Endothelial cell of umbilical vein (primary cell): ENCODE results near the gene MEX3D. TPM values are rescaled to one million over a fixed set of nuclear protein-coding genes. Genes with fewer than 3 reads are reported as not detected.

Experiments used
- BruUV-seq: library from RNA; stranded (reverse); fragments of 400-500 nt; replicated peaks from 2 replicates; lab custom pipeline; 2021; lab: Mats Ljungman, UMichigan
- CTCF ChIA-PET: fragments of 300-600, 350-600 bp; sonication (Branson Sonifier 250); formaldehyde crosslinking; loops from one replicate; lab custom pipeline; 2021; ENCODE audit warnings: antibody characterized with exemption, inconsistent platforms; lab: Charles Lee
- POLR2A ChIA-PET: fragments of 300-600, 350-600 bp; sonication (Branson Sonifier 250); formaldehyde crosslinking; loops from one replicate; lab custom pipeline; 2021; ENCODE audit warnings: antibody characterized with exemption, inconsistent platforms; lab: Charles Lee
- DNase-seq: peaks from one replicate; pipeline ENCODE4 v3.0.0-alpha.2; 2011; ENCODE audit warnings: low read depth, low spot score
- FAIRE-seq: peaks from 2 replicates; lab custom pipeline; 2011; peaks lifted over from hg19 to GRCh38; lab: Jason Lieb, UNC
- H2AFZ ChIP-seq: 2 replicates; pipeline ENCODE4 v1.6.0; 2012; ENCODE audit warnings: low read depth, low read length, control low read depth, inconsistent platforms
- H3K27ac ChIP-seq: 2 replicates; pipeline ENCODE4 v1.5.1; 2011; ENCODE audit warnings: low read depth, mild to moderate bottlenecking, control low read depth, low read length, moderate library complexity; ENCODE audit not compliant: insufficient read depth
- H3K27me3 ChIP-seq, 2 experiments: 2 replicates each; pipeline versions ENCODE4 v1.6.0 to v1.6.1; 2011; ENCODE audit warnings: low read length in 2 of 2, mixed read lengths in 1 of 2; ENCODE audit not compliant: control insufficient read depth in 2 of 2, insufficient read depth in 2 of 2
- H3K36me3 ChIP-seq, 2 experiments: 2 replicates in 1 of 2; 3 replicates in 1 of 2; pipeline ENCODE4 v1.5.1; 2011; ENCODE audit warnings: low read length in 2 of 2, mild to moderate bottlenecking in 1 of 2, moderate library complexity in 1 of 2; ENCODE audit not compliant: control insufficient read depth in 2 of 2, insufficient read depth in 2 of 2; ENCODE audit errors: extremely low read depth in 1 of 2
- H3K4me1 ChIP-seq: 3 replicates; pipeline ENCODE4 v1.5.1; 2011; ENCODE audit warnings: mild to moderate bottlenecking, low read length; ENCODE audit not compliant: control insufficient read depth, insufficient read depth; ENCODE audit errors: extremely low read depth
- H3K4me2 ChIP-seq: 2 replicates; pipeline ENCODE4 v1.6.1; 2011; ENCODE audit warnings: low read length, control low read depth, mixed read lengths; ENCODE audit not compliant: insufficient read depth
- H3K4me3 ChIP-seq, 3 experiments: fragments of 200-600 bp in 1 of 3; sonication (generic), shearing (Covaris generic) in 1 of 3; replicated peaks in 1 of 3; 2 replicates each; pipeline ENCODE4 v1.5.1; 2011 to 2016; ENCODE audit warnings: control low read depth in 3 of 3, low read length in 3 of 3, mild to moderate bottlenecking in 2 of 3, inconsistent platforms in 1 of 3, low read depth in 1 of 3, moderate library complexity in 1 of 3; ENCODE audit not compliant: insufficient read depth in 1 of 3
- H3K79me2 ChIP-seq: 2 replicates; pipeline ENCODE4 v1.6.0; 2012; ENCODE audit warnings: low read length, inconsistent platforms; ENCODE audit not compliant: control insufficient read depth, insufficient read depth
- H3K9ac ChIP-seq: replicated peaks from 2 replicates; pipeline ENCODE3; 2011; ENCODE audit warnings: low read length, control low read depth; ENCODE audit not compliant: insufficient read depth; ENCODE audit errors: extremely low read depth
- H3K9me1 ChIP-seq: replicated peaks from 3 replicates; pipeline ENCODE4 v1.6.0; 2011; ENCODE audit warnings: mild to moderate bottlenecking, low read length; ENCODE audit not compliant: control insufficient read depth, insufficient read depth; ENCODE audit errors: extremely low read depth
- H3K9me3 ChIP-seq: replicated peaks from 2 replicates; pipeline ENCODE4 v1.5.1; 2012; ENCODE audit warnings: low read length, inconsistent platforms; ENCODE audit not compliant: control insufficient read depth, insufficient read depth
- H4K20me1 ChIP-seq: replicated peaks from 2 replicates; pipeline ENCODE3; 2011; ENCODE audit warnings: mild to moderate bottlenecking, low read length; ENCODE audit not compliant: control insufficient read depth, insufficient read depth; ENCODE audit errors: extremely low read depth
- CTCF ChIP-seq, 2 donors: IDR thresholded peaks; 1 replicate in 1 of 2; 2 replicates in 1 of 2; pipeline ENCODE4 v1.5.1; 2011; ENCODE audit warnings: low read length in 2 of 2, mild to moderate bottlenecking in 2 of 2, moderate library complexity in 2 of 2, control low read depth in 1 of 2, inconsistent platforms in 1 of 2, low read depth in 1 of 2; ENCODE audit not compliant: insufficient read depth in 1 of 2; ENCODE audit errors: extremely low read depth in 1 of 2
- EZH2 ChIP-seq: IDR thresholded peaks from 2 replicates; pipeline ENCODE4 v1.6.1; 2012; ENCODE audit warnings: borderline replicate concordance, low read depth, mild to moderate bottlenecking, moderate library complexity, low read length, inconsistent platforms; ENCODE audit not compliant: severe bottlenecking
- FOS ChIP-seq: IDR thresholded peaks from 2 replicates; pipeline ENCODE4 v1.6.1; 2011; ENCODE audit warnings: mild to moderate bottlenecking, low read length, moderate library complexity, borderline replicate concordance; ENCODE audit not compliant: insufficient read depth
- GATA2 ChIP-seq: IDR thresholded peaks from 2 replicates; pipeline ENCODE4 v1.7.0; 2011; ENCODE audit warnings: low read depth, mild to moderate bottlenecking, moderate library complexity, mixed read lengths, low read length; ENCODE audit not compliant: insufficient read length, insufficient read depth
- JUN ChIP-seq: IDR thresholded peaks from 2 replicates; pipeline ENCODE4 v1.6.1; 2011; ENCODE audit warnings: borderline replicate concordance, low read depth; ENCODE audit not compliant: insufficient read length, insufficient read depth
- MAX ChIP-seq: IDR thresholded peaks from 2 replicates; pipeline ENCODE4 v1.6.1; 2011; ENCODE audit not compliant: insufficient read depth, insufficient read length
- MYC ChIP-seq: IDR thresholded peaks from one replicate; pipeline ENCODE4 v1.6.1; 2011; ENCODE audit warnings: mild to moderate bottlenecking, low read depth, low read length
- POLR2A ChIP-seq: IDR thresholded peaks from 2 replicates; pipeline ENCODE4 v1.6.1; 2012; ENCODE audit warnings: low read depth, mild to moderate bottlenecking, control low read depth, low read length
- POLR2AphosphoS5 ChIP-seq: IDR thresholded peaks from 2 replicates; pipeline ENCODE4 v1.6.1; 2012; ENCODE audit warnings: low read depth, mild to moderate bottlenecking, control low read depth, low read length, moderate library complexity; ENCODE audit not compliant: insufficient read depth
- dilution Hi-C: fragments of 300-500 bp; cut with MboI; formaldehyde crosslinking; loops from one replicate; pipeline ENCODE4 v1.15.0; 2019; ENCODE audit warnings: low sequenced_read_pairs; ENCODE audit not compliant: extremely low pct_ligation_motif_present
- intact Hi-C: fragments of 100-400 bp; cut with micrococcal nuclease; formaldehyde crosslinking; loops from one replicate; pipeline ENCODE4 v1.10.0; 2022
- polyA plus RNA-seq, 4 experiments: library from polyadenylated mRNA; depleted of rRNA in 3 of 4; stranded (reverse) in 3 of 4; unstranded in 1 of 4; fragments of >200 nt; gene quantifications; 2 replicates each; pipeline versions ENCODE4 v1.2.1 to v1.2.3, GENCODE V29; 2011 to 2012; ENCODE audit warnings: missing spikeins in 1 of 4
- total RNA-seq: library from RNA; stranded (reverse); gene quantifications from 2 replicates; pipeline ENCODE4 v1.2.3, GENCODE V29; 2021

MEX3D gene
- total and polyA plus RNA-seq, 2 donors (not counting 3 experiments of a cell fraction or from before 2014, with no cell fraction given): 30.0 to 96.7 TPM

DNA sequence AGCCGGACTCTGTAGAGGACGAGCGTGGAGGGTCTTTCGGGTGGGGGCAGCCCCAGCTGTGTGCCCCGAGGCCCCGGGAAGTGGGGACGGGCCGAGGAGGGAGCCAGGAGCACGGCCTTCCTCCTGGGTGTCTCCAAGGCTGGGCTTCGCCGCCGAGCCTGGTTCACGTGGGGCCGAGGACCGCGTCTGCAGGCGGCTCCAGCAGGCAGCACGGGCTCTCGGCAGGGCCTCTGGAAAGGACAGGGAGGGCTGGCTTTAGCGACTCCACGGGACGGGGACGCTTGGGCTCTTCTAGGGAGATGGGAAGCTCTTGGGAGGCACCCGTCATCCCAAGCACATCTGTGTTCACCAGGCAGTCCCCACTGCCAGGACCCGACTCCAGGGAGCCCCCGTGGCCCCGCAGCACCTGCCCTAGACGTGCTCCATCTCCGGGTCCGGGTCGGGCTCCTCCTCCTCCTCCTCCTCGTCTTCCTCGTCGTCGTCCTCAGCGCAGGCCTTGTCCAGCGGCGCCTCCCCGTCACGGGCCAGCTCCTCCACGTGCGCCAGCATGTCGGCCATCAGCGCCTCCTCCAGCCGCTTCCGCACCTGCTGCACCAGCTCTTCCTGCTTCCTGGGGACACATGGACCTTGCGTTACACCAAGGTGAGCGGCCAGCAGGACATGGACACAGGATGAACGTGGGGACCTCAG lies 9.9 kb upstream of the MEX3D start:
- POLR2A ChIA-PET: interaction anchor here (0.8 kb wide), 1 partner anchor 13 kb away, joined by 3 read pairs; no protein-coding TSS in a partner anchor
- no peak overlapping the region for H2AFZ ChIP-seq
- CTCF ChIA-PET: interaction anchor here (1.1 kb wide), 1 partner anchor 13 kb away, joined by 4 read pairs; no protein-coding TSS in a partner anchor
- no peaks in the 10 kb centered on the region for H3K27me3 ChIP-seq
- no peaks in the 10 kb centered on the region for H3K4me1 ChIP-seq
- TF ChIP-seq POLR2A (no peak), EZH2 (no peak), CTCF (IDR thresholded peaks at IDR 0.05; ENCODE audit: extremely low read depth in 1 of 2, insufficient read depth in 1 of 2, low read depth in 1 of 2, low read length in 2 of 2) (no peak), POLR2AphosphoS5 (no peak), GATA2 (no peak), MAX (no peak), FOS (no peak), MYC (no peak), JUN (no peak)
- dilution Hi-C loops (no loop called here), intact Hi-C loops (no loop called here)
- no peak overlapping the region for H3K27ac ChIP-seq
- H4K20me1 ChIP-seq: no peaks in the 10 kb centered on the region
- H3K9ac ChIP-seq: no peak overlapping the region
- H3K9me1 ChIP-seq: no peaks in the 10 kb centered on the region
- no peaks in the 10 kb centered on the region for H3K9me3 ChIP-seq
- no peak overlapping the region for H3K4me3 ChIP-seq
- DNase-seq: no peak
- peaks cover 12 to 43% of the 10 kb centered on the region in 2 experiments for H3K36me3 ChIP-seq
- no peak overlapping the region for H3K4me2 ChIP-seq
- no peak for FAIRE-seq
- H3K79me2 ChIP-seq: no peaks in the 10 kb centered on the region
- no TSS peak for BruUV-seq
